Measurements from ENCODE around the gene SNX30.

SNX30 gene

GRCh38 chr9:112752334-112753125 lies 2.0 kb downstream of the SNX30 start:
- no peak for DNase-seq

GRCh38 chr9:112753725-112754124 lies 3.2 kb downstream of the SNX30 start:
- no peak for DNase-seq

DNA sequence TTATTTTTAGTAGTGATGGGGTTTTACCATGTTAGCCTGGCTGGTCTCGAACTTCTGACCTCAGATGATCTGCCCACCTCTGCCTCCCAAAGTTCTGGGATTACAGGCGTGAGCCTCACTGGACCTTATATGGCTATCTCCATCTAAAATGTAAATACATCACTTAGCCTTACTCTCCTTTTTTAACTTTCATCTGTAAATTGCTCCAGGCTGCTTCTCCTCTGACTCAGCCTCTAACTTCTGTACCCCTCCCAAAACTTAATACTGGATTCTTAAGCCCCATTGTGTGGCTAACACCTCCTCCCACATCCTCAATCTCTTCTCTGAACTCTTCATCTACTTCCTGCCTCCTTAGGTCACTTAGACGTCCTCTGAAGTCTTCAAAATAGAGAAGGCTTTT lies 4.0 kb downstream of the SNX30 start:
- no peak for DNase-seq

DNA sequence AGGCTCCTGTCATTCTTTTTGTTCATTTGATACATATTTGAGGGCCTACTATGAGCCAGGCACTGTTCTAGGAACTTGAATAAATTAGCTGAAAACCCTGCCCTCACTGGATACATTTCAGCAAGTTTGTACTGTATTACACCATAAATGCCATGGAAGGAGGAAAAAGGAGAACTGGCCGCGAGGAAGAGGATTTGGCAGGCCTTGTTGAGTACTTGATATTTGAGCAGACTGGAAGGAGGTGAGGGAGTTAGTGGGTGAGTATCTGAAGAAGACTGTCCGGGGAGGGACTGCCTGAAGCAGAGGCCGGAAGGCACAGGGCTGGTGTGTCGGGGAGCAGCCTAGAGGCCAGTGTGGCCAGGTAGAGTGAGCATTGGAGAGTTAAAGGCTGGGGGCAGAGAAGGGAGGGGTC lies 4.5 kb downstream of the SNX30 start:
- DNase-seq, result no peak

- DNase-seq, result no peak
Measured at GRCh38 chr9:112755675-112756074, 5.1 kb downstream of the SNX30 start.

- DNase-seq, result no peak
Measured at GRCh38 chr9:112757282-112757883, 6.8 kb downstream of the SNX30 start.

DNA sequence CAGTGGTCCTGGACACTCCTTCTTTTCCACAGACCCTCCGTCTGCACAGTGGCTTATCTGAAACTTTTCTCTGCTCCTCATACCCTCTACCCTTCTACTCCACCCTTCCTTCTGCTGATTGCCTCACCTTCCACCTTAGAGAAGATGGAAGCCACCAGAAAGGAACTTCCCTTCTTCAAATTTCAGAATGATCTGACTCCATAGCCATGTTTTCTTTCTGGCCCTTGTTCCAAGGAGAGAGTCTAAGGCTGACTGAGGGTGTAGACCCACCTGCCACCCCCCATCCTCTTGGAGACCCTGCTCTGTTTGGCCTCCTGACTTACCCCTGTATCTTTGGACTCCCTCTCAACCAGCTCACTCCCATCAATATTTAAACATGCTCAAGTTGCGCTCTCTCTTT lies 7.4 kb downstream of the SNX30 start:
- DNase-seq, result no peak

DNA sequence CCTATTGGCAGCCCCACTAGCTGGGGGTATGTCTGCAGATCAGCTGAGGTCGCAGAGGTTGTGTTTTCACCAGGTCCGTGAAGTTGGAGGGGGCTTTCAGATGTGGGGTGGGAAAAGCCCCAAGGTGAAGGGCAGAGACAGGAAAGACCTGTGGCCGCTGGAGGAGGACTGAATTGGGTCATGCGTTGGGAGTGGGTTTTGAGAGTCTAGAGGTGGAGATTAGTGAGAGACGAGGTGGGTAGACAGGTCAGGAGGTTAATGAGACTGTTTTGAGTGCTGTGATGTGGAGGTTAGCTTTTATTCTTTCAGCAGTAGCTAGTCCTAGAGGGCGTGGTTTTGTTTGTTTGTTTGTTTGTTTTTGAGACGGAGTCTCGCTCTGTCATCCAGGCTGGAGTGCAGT lies 10.3 kb downstream of the SNX30 start:
- DNase-seq, result no peak

- no peak for DNase-seq
Measured at GRCh38 chr9:112761912-112762655, 11.5 kb downstream of the SNX30 start.

GRCh38 chr9:112762726-112763518 lies 12.4 kb downstream of the SNX30 start:
- DNase-seq, result no peak

- no peak for DNase-seq
Measured at GRCh38 chr9:112764344-112764743, 13.8 kb downstream of the SNX30 start.

GRCh38 chr9:112764837-112765236 lies 14.3 kb downstream of the SNX30 start:
- DNase-seq, result no peak

DNA sequence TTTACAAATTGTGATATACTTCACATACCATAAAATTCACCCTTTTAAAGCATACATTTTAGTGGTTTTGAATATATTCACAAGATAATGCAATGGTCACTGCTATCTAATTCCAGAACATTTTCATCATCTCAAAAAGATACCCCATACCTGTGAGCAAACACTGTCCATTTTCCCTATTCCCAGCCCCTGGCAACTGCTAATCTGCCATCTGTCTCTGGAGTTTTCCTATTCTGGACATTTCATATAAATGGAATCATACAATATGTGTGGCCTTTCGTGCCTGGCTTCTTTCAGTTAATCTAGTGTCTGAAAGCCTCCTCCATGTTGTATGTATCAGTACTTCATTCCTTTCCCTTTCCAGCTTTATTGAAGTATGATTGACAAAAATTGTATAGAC lies 14.7 kb downstream of the SNX30 start:
- no peak for DNase-seq

DNA sequence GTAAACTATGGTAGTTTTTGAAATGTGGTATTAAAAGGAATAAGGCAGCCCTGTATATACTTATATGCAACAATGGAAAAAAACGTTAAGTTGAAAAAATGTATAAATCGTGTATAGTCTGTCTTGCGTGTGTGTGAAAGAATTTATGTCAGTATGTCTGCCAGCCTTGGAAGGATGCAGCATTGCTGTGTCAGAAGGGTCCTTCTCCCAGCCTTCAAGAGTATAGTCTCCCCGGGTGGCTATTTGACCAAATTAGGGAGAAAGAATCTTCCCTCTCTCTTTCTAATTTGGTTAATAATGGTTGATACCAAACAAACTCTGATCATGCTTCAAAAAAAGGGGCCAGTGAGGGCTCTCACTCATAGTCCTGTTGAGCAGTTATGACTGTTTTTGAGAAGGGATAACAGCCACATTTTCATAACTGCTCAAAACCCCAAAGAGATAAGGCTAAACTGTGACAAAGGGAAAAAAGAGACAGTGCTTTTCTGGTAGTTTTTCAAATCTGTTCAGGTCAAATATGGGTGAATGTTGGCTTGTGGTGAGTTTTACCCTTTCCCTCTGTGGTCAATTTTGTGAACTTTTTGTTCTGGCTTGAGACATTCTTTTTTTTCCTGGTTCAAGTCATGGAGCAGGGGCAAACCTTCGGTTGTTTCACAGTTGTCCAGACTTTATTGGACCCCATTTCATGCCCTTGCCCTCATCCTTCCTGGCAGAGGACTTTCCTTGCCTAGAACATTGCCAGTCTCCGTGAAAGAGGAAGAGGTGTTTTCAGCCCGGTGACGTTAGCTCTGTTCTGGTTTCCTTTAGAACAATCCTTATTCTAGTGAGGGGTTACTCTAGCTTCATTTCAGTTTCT lies 21.0 kb downstream of the SNX30 start:
- DNase-seq, result no peak

- no peak for DNase-seq
Measured at GRCh38 chr9:112772215-112772509, 21.6 kb downstream of the SNX30 start.

- DNase-seq, result no peak
Measured at GRCh38 chr9:112772551-112772950, 22.0 kb downstream of the SNX30 start.

- no peak for DNase-seq
Measured at GRCh38 chr9:112774006-112774996, 23.7 kb downstream of the SNX30 start.

DNA sequence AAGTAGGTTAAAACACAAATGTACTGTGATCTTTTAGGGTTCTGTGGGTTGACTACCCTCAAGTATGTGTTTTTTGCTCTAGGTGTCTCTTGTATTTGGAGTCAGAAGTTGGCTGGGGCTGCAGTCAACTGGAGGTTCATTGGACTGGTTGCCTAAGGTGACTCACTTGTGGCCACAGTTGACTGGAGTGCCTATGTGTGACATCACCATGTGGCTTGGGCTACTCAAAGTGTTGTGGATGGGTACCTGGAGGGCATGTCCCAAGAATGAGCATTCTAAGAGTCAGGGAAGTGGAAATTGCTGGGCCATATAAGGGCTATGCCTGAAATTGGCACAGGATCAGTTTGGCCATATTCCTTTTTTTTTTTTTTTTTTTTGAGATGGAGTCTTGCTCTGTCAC lies 27.4 kb downstream of the SNX30 start:
- DNase-seq, result no peak

GRCh38 chr9:112780450-112781036 lies 30.0 kb downstream of the SNX30 start:
- no peak for DNase-seq

DNA sequence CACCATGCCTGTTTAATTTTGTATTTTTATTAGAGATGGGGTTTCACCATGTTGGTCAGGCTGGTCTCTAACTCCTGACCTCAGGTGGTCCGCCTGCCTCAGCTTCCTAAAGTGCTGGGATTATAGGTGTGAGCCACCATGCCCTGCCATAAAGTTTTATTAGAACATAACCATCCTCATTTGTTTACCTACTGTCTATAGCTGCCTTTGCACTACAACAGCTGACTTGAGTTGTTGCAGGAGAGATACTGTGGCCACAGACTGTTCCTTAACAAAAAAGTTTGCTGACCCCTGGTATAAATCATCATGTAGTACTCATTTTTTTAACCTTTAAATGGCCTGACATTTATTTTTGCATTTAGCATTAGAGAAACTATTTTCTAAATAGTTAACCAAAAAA lies 31.7 kb downstream of the SNX30 start:
- DNase-seq, result no peak

GRCh38 chr9:112783551-112783954 lies 33.0 kb downstream of the SNX30 start:
- DNase-seq, result no peak

Data from DMS153 (cell line).